ENCODE results near the gene APBA1. TPM values are rescaled to one million over a fixed set of nuclear protein-coding genes. Genes with fewer than 3 reads are reported as not detected.

The APBA1 gene
- total and polyA plus RNA-seq, 2 donors (not counting 1 experiment from before 2014, with no cell fraction given): 0.01 to 0.05 TPM

DNA sequence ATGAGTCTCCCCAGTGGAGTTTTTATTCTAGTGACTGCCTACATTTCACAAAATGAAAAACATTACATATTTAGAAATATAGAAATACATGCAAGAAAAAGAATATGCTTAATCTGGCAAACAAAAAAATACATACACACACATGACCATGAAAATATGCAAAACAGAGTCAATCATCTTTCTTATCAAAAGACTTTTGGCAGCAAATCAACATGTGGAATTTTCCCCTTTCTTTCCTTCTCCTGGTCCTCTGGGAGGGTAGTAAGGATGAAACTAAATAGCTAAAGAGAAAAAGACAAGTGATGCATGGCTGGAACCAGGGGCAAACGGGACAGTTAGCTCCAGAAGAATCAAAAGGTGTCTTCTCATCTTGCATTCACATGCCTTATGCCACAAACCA, 69.4 kb downstream of the APBA1 start:
- Mint-ChIP-seq H3K4me3 (no peak overlapping the region), H3K4me1 (no peaks in the 10 kb centered on the region), H3K27me3 (no peaks in the 10 kb centered on the region), H3K9me3 (ENCODE audit: insufficient read depth) (no peaks in the 10 kb centered on the region), H3K27ac (no peak overlapping the region)
- no peak for ATAC-seq (ENCODE audit: low read depth)
- no peak overlapping the region for H3K27ac ChIP-seq (ENCODE audit: low read length in 2 of 2)
- CTCF ChIA-PET: no interaction called here
- no peaks in the 10 kb centered on the region for H3K9me3 ChIP-seq (ENCODE audit: control extremely low read depth in 1 of 3, control insufficient read depth in 2 of 3, insufficient read depth in 1 of 3, low read length in 2 of 3)
- no peaks in the 10 kb centered on the region for H4K20me1 ChIP-seq (ENCODE audit: control insufficient read depth, insufficient read depth, low read length, poor library complexity, severe bottlenecking)
- H3K9ac ChIP-seq (ENCODE audit: low read length): no peak overlapping the region
- POLR2A ChIA-PET: no interaction called here
- no peak for DNase-seq
- no peaks in the 10 kb centered on the region for H3K4me1 ChIP-seq (ENCODE audit: control insufficient read depth in 2 of 2, insufficient read depth in 2 of 2, low read length in 2 of 2)
- H3K36me3 ChIP-seq (replicated peaks in 1 of 2; ENCODE audit: control extremely low read depth in 1 of 2, control insufficient read depth in 1 of 2, extremely low read depth in 1 of 2, insufficient read depth in 2 of 2, low read length in 1 of 2): no peaks in the 10 kb centered on the region
- no peaks in the 10 kb centered on the region for H3K79me2 ChIP-seq (ENCODE audit: control insufficient read depth, insufficient read depth, low read length)
- H2AFZ ChIP-seq (ENCODE audit: insufficient read depth, low read depth, low read length, poor library complexity, severe bottlenecking): no peak overlapping the region
- intact Hi-C loops (cut with micrococcal nuclease): no loop called here
- WGBS (ENCODE audit: insufficient coverage): 40% methylated on average over 1 of the region's 1 CpG
- TF ChIP-seq EZH2 (IDR thresholded peaks at IDR 0.05; ENCODE audit: borderline replicate concordance, insufficient read depth, low read depth, low read length, poor library complexity, severe bottlenecking): no peak
- TF ChIP-seq, protein P1, sequence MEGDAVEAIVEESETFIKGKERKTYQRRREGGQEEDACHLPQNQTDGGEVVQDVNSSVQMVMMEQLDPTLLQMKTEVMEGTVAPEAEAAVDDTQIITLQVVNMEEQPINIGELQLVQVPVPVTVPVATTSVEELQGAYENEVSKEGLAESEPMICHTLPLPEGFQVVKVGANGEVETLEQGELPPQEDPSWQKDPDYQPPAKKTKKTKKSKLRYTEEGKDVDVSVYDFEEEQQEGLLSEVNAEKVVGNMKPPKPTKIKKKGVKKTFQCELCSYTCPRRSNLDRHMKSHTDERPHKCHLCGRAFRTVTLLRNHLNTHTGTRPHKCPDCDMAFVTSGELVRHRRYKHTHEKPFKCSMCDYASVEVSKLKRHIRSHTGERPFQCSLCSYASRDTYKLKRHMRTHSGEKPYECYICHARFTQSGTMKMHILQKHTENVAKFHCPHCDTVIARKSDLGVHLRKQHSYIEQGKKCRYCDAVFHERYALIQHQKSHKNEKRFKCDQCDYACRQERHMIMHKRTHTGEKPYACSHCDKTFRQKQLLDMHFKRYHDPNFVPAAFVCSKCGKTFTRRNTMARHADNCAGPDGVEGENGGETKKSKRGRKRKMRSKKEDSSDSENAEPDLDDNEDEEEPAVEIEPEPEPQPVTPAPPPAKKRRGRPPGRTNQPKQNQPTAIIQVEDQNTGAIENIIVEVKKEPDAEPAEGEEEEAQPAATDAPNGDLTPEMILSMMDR (IDR thresholded peaks at IDR 0.05): no peak
- no peaks in the 10 kb centered on the region for H3K27me3 ChIP-seq (replicated peaks in 1 of 4; ENCODE audit: control extremely low read depth in 1 of 4, control insufficient read depth in 3 of 4, insufficient read depth in 4 of 4, low read length in 3 of 4)
- H3K4me2 ChIP-seq (replicated peaks; ENCODE audit: low read depth, low read length, poor library complexity, severe bottlenecking): no peak overlapping the region
- H3K4me3 ChIP-seq (ENCODE audit: control extremely low read depth in 1 of 5, extremely low read depth in 1 of 5, insufficient read depth in 1 of 5, low read depth in 2 of 5, low read length in 4 of 5): no peak overlapping the region

DNA sequence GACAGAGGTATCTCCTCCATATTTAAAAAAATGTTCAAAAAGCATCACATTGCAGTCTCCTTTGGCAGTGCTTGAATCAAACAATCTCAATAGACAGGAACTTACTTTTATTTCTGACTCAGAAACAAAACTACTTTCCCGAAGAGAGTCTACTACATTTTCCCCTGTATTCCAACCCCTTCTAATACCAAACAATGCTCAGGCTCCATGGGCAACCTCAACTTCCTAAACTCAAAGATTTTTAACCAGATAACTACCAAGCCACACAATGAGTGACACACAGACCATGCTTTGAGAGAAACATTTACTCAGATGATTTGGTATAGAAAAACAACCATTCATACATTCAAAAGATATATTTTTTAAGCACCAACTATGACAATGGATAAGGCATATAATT, 70.5 kb downstream of the APBA1 start:
- POLR2A ChIA-PET: no interaction called here
- no peak overlapping the region for H3K27ac Mint-ChIP-seq
- 0% methylated on average over 1 of the region's 1 CpG for WGBS (ENCODE audit: insufficient coverage)

More for the DNA sequence above, 70.5 kb downstream of the APBA1 start:
- H3K27ac ChIP-seq (ENCODE audit: low read length in 2 of 2): no peak overlapping the region
- H3K4me3 ChIP-seq (ENCODE audit: control extremely low read depth in 1 of 5, extremely low read depth in 1 of 5, insufficient read depth in 1 of 5, low read depth in 2 of 5, low read length in 4 of 5): no peak overlapping the region
- Mint-ChIP-seq H3K4me1 (no peaks in the 10 kb centered on the region), H3K27me3 (no peaks in the 10 kb centered on the region), H3K9me3 (ENCODE audit: insufficient read depth) (no peaks in the 10 kb centered on the region), H3K4me3 (no peak overlapping the region)
- H2AFZ ChIP-seq (ENCODE audit: insufficient read depth, low read depth, low read length, poor library complexity, severe bottlenecking): no peak overlapping the region
- no peaks in the 10 kb centered on the region for H3K79me2 ChIP-seq (ENCODE audit: control insufficient read depth, insufficient read depth, low read length)
- no peaks in the 10 kb centered on the region for H3K27me3 ChIP-seq (replicated peaks in 1 of 4; ENCODE audit: control extremely low read depth in 1 of 4, control insufficient read depth in 3 of 4, insufficient read depth in 4 of 4, low read length in 3 of 4)
- ATAC-seq (ENCODE audit: low read depth) (no peak), DNase-seq (no peak)
- intact Hi-C loops (cut with micrococcal nuclease): no loop called here
- no peak overlapping the region for H3K4me2 ChIP-seq (replicated peaks; ENCODE audit: low read depth, low read length, poor library complexity, severe bottlenecking)
- H3K36me3 ChIP-seq (replicated peaks in 1 of 2; ENCODE audit: control extremely low read depth in 1 of 2, control insufficient read depth in 1 of 2, extremely low read depth in 1 of 2, insufficient read depth in 2 of 2, low read length in 1 of 2): no peaks in the 10 kb centered on the region
- H3K4me1 ChIP-seq (ENCODE audit: control insufficient read depth in 2 of 2, insufficient read depth in 2 of 2, low read length in 2 of 2): no peaks in the 10 kb centered on the region
- H4K20me1 ChIP-seq (ENCODE audit: control insufficient read depth, insufficient read depth, low read length, poor library complexity, severe bottlenecking): no peaks in the 10 kb centered on the region
- CTCF ChIA-PET: no interaction called here
- H3K9me3 ChIP-seq (ENCODE audit: control extremely low read depth in 1 of 3, control insufficient read depth in 2 of 3, insufficient read depth in 1 of 3, low read length in 2 of 3): no peaks in the 10 kb centered on the region
- TF ChIP-seq, protein P1 (IDR thresholded peaks at IDR 0.05): no peak
- TF ChIP-seq EZH2 (IDR thresholded peaks at IDR 0.05; ENCODE audit: borderline replicate concordance, insufficient read depth, low read depth, low read length, poor library complexity, severe bottlenecking): no peak
- H3K9ac ChIP-seq (ENCODE audit: low read length): no peak overlapping the region

Measured in B cell (primary cell).